IPS DF 4.7 (cell line): Measurements from ENCODE around the gene EPS8.
"Not testable (repeated sequence)": the region's sequence is repeated elsewhere in the genome, so short reads cannot be mapped to it uniquely, and the experiment has no call there.

Experiments used
- DNase-seq: peaks from one replicate; pipeline ENCODE4 v3.0.0-alpha.2; 2013; ENCODE audit warnings: low spot score; ENCODE audit errors: extremely low read depth

Gene EPS8

DNA sequence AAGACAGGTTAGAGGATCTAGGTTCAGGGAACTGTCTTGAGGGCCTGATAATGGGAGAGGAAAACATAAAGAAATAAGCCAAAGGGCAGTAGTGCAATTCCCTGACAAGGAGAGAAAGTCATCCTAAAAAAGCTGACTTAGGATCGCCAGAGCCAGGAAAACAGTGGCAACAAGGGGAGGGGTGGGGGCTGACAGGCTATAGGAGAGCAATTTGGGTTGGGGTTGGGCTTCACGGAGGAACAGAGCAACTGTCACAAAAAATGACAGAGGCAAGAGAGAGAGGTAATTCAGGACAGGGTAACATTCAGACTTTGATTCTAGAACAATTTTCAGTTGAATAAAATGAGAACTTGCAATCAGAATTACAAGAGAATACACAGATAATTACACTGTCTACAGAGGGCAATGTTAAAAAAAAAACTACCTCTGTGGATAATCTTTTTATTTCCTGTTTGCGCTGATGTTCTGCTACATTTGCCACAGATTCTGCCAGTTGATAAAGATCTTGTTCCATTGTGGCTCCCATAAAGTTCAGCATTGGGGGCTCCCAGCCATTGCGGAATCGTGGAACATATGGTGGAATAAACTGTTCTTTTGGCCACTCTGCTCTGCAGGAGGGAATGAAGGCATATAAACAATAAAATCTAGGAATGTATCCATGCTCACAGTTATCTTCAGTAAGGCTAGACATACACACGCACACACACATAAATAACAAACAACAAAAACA is 138.6 kb downstream of the EPS8 start:
- no peak for DNase-seq

DNA sequence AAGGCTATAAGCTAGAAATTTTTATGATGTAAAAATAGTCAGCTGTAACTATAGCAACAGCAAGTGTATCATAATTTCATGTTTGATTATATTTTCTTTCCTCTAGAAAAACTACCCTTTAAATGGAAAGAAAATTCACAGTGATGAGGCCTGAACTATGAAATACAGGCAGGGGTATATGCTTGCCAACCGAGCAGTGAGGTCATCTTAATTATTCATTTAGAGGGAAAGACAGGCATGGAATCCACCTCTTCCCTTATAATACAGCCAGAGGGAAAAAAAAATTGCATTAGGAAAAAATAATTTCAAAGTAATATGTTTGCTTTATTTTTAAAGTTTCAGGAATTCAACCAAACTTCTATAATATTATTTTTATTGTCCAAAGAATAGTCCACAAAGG is 139.8 kb downstream of the EPS8 start:
- no peak for DNase-seq

DNA sequence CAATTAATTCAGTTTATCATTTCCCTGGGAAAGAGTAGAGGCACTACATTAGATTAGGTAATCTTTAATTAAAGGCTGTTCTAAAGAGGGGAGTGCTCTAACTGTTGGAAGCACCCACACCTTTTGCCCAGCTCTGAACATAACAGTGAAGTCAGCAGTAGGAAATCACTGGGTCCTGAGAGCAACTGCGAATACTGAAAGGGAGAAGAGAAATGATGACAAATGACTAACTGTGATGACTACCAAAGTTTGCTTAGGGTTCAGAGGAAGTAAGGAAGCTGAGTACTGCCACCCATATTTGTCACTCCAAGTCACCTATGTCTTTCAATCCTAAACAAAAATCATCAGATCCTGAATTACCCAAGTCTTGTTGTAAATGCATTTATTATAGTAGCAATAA is 140.6 kb downstream of the EPS8 start:
- DNase-seq = no peak

DNA sequence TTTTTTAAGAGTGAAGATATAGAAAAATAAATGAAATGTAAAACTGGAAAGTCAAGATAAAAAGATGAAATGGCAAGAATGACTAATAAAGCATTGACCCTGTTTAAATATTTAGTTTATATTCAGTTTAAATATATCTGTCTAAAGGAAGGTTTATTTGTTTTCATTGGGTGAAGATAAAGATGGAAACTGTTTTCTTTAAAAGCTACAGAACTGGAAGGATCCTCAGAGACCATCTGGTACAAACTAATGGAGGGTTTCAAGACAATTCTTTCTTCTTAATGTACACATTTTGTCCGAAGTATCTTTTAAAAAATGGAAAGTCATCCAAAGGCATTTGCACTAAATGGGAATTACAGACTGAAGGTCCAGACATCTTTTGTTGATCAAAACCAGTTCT is 142.6 kb downstream of the EPS8 start:
- no peak for DNase-seq

DNA sequence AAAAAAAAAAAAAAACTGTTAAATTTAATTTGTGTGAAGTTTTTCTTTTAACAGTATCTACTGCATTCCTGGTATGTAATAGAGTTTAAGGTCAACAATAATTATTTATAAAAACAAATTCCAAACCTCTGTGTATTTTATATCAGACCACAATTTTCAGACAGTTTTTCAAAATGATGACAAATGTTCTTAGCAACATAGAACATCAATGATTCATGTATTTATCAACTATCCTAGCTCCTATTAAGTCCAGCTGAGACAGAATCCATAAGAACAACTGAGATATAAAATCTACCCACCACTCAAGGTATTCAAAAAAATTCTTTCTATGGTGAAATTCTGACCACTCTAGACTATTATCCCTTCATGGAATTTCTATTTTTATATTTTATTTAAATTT is 144.5 kb downstream of the EPS8 start:
- no peak for DNase-seq

DNA sequence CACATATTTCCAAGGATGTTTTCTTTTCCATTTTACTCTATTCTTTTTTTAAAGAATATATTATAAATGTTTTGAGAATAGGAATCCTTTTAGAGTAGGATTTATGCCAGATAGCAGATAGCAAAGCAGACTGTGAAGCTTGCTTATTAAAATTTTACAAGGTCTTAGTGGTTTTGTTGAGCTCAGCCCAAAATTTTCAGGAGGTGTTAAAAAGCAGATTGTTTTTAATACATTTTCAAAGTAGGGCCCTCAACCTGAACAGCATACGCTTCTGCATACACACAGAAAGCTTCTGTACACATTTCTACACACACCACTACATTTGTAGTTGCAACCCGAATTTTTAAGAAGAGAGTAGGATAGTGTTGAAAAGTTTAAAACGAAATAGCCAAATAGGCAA is 151.0 kb downstream of the EPS8 start:
- no peak for DNase-seq

DNA sequence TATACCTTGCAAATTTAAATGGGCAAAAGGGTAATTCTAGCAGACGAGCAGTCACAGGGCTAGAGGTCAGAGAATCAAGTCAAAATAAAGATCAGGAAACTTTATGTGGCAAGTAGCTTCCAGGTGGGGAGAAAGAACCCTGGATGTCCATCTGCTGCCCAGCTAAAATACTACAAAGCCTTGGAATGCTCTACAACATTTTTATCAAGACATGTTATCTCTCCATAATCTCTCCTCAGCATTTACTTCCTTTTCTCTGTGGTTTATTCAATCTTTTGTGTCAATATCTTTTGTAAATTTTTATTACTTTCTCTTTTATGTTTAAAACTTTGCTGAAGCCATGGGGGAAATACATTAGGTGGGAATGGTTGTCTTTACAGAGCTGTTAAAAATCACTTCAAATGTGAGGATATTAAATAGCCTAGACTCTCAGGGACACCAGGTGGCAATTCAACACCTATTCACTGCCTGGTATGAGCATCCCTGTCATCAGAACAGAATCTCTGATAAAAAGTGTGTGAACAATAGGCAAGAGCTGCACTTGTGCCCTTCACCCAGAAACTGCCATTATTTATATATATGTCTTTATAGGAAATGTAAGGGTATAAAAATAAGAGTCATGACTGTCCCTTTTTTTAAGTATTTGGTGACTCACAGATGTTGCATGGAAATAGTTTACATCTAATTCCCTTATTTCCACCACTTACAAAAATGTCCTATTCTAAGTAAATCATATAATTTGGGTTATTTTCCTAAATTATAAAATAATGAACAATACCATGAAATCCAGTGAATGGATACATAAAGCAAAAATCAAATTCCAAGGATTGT is 152.9 kb downstream of the EPS8 start:
- DNase-seq = no peak

DNA sequence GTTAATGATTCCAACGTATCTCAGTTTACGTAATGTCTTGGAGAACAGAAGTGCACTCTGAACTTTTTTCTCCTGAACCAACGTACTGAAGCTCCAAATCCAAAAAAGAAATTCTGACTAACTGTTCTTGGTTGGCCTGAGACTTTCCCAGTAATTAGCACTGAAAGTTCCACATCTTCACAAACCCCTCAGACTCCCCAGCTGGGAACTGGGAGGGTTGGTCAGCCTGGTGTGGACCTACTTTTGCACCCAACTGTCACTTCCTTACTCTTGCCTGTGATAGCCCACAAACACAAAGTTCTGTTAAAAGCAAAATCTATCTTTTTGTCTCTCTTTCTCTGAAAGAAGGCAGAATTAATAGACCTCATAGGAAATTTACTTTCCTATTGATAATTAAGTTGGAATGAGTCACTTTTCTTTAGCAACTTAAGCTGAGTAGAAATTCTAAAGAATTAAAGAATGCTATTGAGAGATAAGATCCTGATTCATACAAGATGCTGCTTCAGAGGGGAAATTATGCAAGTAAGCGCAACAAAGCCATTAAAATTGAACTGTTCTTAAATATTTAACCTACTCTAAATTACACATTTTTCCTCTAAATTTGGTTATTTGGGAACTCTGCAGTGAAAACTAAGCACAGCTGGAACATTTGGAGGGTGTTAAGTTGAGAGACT is 155.0 kb downstream of the EPS8 start:
- DNase-seq = no peak

DNA sequence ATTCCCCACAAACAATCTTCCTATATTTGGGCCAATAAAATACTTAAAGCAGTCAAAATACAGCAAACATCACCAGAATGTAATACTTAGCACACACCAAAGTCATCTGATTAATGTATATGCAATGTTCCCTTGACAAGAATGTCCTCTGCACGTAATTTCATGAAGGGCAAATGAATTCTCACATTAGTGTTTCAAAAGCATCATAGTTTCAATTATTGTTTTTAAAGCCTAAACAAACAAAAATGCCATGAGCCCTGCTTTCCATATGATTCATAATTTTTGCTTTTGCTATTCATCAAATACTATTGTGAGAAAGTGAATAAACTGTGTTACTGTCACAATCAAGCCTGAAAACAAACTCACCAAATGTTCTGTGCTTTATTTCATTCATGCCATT is 156.0 kb downstream of the EPS8 start:
- no peak for DNase-seq

DNA sequence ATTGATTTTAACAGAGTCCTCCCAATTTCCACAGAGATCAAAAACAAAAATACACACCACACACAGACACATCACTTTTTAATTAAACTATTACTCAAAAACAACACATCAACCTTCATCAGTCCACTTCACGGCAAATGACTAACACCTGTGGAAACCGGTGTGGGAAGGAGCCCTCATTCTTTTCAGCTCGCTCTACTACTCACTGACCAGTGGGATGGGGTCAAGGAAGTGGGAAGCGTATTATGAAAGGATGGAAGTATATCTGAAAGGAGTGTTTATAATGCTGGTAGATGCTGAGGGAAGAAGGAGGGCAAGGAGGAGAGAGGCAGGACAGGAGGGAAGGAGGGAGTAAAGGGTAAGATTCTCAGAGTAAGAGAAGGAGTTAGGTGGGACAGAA is 156.5 kb downstream of the EPS8 start:
- no peak for DNase-seq

DNA sequence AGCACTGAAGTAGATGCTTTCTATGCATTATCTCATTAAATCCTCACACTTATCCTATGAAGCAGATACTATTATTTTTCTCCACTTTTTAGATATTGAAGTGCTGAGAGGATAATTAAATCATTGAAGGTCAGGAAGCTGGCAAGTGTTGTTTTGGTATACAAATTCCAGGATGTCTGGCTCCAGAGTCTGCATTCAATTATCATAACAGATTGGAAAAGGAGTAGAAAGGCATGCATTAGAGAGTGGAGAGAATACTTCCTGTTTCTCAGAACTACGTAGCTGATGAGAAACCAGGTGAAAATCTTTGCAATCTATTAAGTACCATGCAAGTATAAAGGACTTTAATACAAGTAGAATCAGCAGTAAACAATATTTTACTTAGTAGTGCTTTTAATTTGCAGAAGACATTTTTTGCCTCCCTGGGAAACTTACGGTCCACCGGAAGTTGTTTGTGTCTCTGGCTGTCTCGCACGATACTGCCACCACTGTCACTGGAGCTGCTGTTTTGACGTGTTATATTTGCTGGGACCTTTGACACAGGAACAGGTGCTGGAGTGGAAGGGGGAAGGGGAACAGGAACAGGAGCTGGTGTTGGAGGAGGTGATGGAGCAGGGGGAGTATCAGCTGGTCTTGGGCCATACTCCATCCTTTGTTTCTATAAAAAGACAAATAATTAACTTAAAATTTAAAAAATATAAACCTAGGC is 158.0 kb downstream of the EPS8 start:
- DNase-seq = no peak

DNA sequence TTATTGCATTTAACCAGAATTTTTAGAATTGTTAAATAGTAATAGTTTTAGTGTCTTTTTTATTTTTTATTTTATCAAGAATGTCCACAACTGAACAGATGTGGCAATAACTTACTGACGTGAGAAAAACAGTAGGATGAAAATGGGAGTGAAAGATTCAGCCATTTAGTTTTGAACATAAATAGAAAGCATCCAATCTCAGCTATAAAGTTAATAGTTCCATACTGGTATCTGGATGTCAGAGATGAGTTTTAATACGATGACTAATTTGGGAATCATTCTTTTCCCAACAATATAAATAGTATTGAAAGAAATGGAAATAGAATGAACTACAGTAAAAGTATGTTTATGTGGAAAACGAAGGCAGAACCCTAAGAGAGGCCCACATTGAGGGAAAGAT is 159.4 kb downstream of the EPS8 start:
- no peak for DNase-seq

DNA sequence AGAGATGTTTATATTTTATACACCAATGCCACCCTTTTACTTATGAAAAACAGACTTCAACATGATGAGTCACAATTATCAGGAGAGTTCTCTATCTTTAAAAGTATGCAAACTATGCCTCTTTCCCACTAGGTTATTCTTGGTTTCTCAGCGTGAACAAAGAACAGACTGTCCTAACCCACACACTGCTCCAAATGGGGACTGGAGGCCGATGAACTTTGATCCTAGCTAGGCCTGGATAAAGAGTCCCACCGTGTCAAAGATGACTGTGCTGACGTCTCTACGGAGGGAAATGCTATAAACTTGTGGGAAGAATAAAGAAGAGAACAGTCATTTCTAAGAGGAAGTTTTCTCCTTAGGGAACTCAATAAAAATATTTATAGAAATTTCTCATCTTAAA is 160.1 kb downstream of the EPS8 start:
- no peak for DNase-seq

DNA sequence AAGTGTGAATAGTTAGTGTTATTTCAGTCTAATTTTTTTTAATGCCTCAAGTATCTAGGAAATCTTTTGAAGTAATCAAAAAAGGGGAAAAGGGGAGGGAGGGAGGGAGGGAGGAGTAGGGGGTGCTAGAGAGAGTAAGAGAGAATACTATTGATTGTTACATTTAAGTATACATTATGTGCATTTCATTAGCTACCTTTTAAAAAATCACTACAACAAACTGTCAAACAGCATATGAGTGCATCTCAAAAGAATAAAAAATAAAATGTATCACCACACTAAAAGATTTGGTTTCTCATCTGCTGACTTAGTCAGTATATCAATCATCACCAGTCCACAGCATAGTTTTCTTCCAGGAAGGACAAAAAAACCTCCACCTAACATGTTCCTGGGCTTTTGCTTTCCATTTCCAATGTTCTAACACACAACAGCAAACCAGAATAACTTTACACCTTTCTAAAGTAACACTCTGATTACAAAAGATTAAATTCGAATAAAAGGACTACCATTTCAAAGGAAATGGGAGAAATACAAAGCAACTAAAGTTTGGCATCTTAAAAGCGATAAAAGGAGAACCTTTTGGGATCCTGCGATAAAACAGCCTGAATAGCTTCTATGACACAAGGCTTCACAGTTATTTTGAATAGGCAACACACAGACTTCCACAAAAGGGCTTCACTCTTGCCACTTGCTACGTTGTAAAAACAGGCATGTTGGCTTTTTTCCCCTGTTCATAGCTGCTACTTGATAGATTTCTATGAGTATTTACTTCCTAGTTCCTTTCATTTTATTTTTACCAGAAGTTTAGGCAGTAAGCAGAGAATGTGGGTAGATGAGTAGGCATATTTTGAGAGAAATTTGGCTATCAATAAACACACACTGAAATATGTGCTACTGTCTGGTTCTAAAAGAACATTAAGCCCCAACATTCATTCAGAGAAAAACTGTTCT is 160.9 kb downstream of the EPS8 start:
- DNase-seq = no peak

DNA sequence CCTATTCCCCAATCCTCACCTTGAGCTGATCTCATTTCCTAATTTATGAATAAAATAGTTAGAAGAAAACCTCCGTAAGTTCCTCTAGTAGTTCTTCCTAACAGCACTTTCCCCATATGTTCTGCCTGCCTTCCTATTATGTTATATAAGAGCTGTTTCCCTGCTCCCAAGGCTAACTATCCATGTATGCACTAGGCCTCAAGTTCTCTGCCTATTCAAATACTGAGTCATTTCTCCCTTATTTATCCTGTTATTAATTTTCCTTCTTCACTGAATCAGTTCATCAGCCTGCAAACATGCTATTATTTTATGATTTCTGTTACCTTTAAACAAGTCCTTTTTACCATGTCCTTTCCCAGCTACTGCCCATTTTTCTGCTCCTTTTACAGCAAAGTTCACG is 164.1 kb downstream of the EPS8 start:
- no peak for DNase-seq

DNA sequence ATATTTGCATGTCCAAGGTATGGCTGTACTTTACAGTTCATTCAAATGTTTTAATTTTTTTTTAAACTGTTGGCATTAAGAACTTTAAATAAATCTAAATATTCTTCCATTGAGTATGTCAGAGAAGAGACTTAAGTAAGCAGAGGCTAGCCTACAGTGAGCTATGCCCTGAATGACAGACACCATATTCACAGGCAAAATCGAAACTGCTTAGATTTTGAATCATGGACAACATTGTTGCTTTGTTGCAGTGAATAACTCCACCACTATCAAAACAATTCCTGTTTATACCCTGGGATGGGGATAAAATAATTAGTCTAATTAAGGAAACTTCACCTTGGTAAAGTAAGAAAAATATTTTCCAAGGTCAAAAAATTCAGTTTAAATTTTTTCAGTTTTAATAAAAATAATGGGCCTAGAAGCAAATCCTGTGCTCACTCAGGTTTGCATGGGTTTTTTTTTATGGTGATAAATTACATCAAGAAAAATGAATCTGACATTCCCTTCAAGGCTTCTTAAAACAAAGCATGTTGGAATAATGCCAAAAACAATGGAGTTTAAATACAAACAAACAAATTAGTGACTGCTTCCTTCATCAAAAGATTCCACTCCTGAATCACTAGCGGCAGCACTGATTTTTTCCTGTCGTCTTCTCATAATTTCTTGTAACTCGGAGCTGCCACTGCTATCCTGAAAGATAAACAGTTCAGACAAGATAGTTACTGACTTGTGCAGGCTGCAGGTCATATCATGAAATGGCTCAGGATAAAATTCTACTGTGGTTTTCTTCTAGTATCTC is 168.2 kb downstream of the EPS8 start:
- no peak for DNase-seq

DNA sequence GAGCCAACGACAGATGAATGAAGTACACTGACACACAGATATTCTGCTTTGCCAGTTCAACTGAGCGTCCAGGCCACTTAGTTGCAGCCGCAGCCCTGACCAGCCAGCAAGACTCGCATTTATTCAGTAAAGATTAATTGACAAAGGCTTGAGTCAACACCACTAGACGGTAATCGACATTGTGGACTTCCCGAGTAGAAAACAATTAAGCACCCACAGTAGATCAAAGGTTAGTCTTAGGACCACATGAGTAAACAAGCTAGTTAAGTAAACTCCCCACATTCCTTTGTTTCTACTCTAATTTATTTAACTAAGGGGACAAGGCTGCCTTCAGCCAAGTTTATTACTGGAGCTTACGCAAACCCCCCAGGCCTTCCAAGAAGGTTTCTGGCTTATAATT is 172.7 kb downstream of the EPS8 start:
- DNase-seq = not testable (repeated sequence)

DNA sequence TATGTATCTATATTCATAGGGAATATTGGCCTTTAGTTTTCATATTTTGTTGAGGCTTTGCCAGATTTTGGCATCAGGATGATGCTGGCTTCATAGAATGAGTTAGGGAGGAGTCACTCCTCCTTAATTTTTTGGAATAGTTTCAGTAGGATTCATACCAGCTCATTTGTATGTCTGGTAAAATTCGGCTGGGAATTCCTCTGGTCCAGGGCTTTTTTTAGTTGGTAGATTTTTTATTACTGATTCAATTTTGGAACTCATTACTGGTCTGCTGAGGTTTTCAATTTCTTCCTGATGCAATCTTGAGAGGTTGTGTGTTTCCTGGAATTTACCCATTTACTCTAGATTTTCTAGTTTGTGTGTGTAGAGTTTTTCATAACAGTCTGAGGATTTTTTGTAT is 175.2 kb downstream of the EPS8 start:
- DNase-seq = no peak

DNA sequence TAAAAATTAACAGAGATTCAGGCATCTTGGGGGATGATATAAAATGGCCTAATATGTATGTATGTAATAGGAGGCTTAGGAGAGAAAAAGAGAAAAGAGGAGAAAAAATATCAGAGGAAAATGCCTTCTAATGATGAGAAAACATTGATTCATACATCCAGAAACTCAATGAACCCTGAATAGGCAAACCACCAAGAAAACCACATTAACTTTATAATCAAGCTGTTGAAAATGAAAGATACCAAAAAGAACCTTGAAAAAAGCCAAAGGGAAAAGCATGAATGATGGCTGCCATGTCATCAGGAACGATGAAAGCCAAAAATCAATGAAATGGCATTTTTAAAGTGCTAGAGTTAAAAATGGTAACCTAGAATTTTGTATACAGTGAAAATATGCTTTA is 180.2 kb downstream of the EPS8 start:
- no peak for DNase-seq

DNA sequence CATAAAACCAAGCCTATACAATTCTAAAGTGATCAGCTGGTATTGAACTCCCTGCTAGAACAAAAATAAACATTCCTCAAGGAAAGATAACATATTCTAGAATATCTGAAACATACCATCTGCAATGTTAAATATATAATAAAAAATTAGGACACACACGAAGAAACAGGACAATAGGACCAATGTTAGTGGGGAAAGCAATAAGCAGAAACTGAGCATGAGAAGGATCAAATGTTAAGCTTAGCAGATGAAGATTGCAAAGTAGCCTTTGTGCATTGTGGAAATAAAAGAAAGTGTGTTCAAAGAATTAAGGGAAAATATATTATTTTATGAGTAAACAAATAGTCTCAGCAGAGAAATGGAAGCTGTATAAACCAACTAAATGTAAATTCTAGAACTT is 180.8 kb downstream of the EPS8 start:
- no peak for DNase-seq
